Hepatocyte (in vitro differentiated cells): ENCODE results near the gene CRYZL1. TPM values are rescaled to one million over a fixed set of nuclear protein-coding genes. Genes with fewer than 3 reads are reported as not detected.

Source experiments
- DNase-seq: peaks from one replicate; pipeline ENCODE4 v3.0.0-alpha.2; 2016; ENCODE audit warnings: low spot score
- H2AFZ ChIP-seq: fragments of 200-600 bp; sonication (generic); 2 replicates; pipeline ENCODE4 v1.6.0; 2016; ENCODE audit warnings: antibody characterized with exemption, mild to moderate bottlenecking
- H3K27ac ChIP-seq: fragments of 200-600 bp; sonication (generic); 2 replicates; pipeline ENCODE4 v1.5.1; 2016; ENCODE audit warnings: mild to moderate bottlenecking
- H3K27me3 ChIP-seq: fragments of 200-600 bp; sonication (generic); 2 replicates; pipeline ENCODE4 v1.6.1; 2016
- H3K36me3 ChIP-seq: fragments of 200-600 bp; sonication (generic); replicated peaks from 2 replicates; pipeline ENCODE4 v1.5.1; 2016; ENCODE audit warnings: low read depth; ENCODE audit not compliant: insufficient read depth
- H3K4me1 ChIP-seq: fragments of 200-600 bp; sonication (generic); 2 replicates; pipeline ENCODE4 v1.5.1; 2016; ENCODE audit warnings: mild to moderate bottlenecking, moderate library complexity; ENCODE audit not compliant: insufficient read depth
- H3K4me2 ChIP-seq: fragments of 200-600 bp; sonication (generic); 2 replicates; pipeline ENCODE4 v1.6.0; 2016
- H3K4me3 ChIP-seq: fragments of 200-600 bp; sonication (generic); 2 replicates; pipeline ENCODE4 v1.5.1; 2016; ENCODE audit warnings: mild to moderate bottlenecking
- H3K79me2 ChIP-seq: fragments of 200-600 bp; sonication (generic); 2 replicates; pipeline ENCODE4 v1.6.0; 2017; ENCODE audit warnings: mild to moderate bottlenecking
- H3K9me2 ChIP-seq: fragments of 200-600 bp; sonication (generic); replicated peaks from 2 replicates; pipeline ENCODE4 v1.6.0; 2017; ENCODE audit warnings: mild to moderate bottlenecking; ENCODE audit not compliant: insufficient read depth
- H3K9me3 ChIP-seq: fragments of 200-600 bp; sonication (generic); 2 replicates; pipeline ENCODE4 v1.5.1; 2016; ENCODE audit warnings: low read depth, mild to moderate bottlenecking
- H4K20me1 ChIP-seq: fragments of 200-600 bp; sonication (generic); 2 replicates; pipeline ENCODE4 v1.6.0; 2016; ENCODE audit warnings: mild to moderate bottlenecking; ENCODE audit not compliant: insufficient read depth, poor library complexity, severe bottlenecking
- EZH2 ChIP-seq: fragments of 200-600 bp; sonication (generic); IDR thresholded peaks from 2 replicates; pipeline ENCODE4 v1.6.1; 2016; ENCODE audit warnings: antibody characterized with exemption, mild to moderate bottlenecking, borderline replicate concordance
- EZH2phosphoT487 ChIP-seq: fragments of 200-600 bp; sonication (generic); IDR thresholded peaks from one replicate; pipeline ENCODE4 v1.6.1; 2018; ENCODE audit warnings: antibody characterized with exemption, mild to moderate bottlenecking, low read depth, moderate library complexity; ENCODE audit not compliant: unreplicated experiment, severe bottlenecking
- whole genome bisulfite sequencing: methylation state at CpG from one replicate; pipeline ENCODE4 v1.1.6; 2016; ENCODE audit warnings: low lambda C conversion rate; ENCODE audit errors: missing lambda C conversion rate; 5-methylcytosine and 5-hydroxymethylcytosine counted together
- polyA plus RNA-seq: library from polyadenylated mRNA; unstranded; fragments of >200 nt; fragmentation: Nextera tagmentation; extraction: Ambion mirVana; gene quantifications from 2 replicates; pipeline ENCODE4 v1.2.1, GENCODE V29; 2016
- total RNA-seq: library from RNA; depleted of rRNA; stranded (reverse); fragments of >200 nt; gene quantifications from 2 replicates; pipeline ENCODE4 v1.2.3, GENCODE V29; 2014
- TF ChIP-seq, protein P1 (sequence below): fragments of 200-600 bp; sonication (generic); IDR thresholded peaks from 2 replicates; pipeline ENCODE4 v1.5.1; 2016; ENCODE audit warnings: antibody characterized with exemption, mild to moderate bottlenecking; ENCODE audit not compliant: poor library complexity

The CRYZL1 gene
- total and polyA plus RNA-seq, 2 experiments from 2014 or later = 29.7 to 41.5 TPM

DNA sequence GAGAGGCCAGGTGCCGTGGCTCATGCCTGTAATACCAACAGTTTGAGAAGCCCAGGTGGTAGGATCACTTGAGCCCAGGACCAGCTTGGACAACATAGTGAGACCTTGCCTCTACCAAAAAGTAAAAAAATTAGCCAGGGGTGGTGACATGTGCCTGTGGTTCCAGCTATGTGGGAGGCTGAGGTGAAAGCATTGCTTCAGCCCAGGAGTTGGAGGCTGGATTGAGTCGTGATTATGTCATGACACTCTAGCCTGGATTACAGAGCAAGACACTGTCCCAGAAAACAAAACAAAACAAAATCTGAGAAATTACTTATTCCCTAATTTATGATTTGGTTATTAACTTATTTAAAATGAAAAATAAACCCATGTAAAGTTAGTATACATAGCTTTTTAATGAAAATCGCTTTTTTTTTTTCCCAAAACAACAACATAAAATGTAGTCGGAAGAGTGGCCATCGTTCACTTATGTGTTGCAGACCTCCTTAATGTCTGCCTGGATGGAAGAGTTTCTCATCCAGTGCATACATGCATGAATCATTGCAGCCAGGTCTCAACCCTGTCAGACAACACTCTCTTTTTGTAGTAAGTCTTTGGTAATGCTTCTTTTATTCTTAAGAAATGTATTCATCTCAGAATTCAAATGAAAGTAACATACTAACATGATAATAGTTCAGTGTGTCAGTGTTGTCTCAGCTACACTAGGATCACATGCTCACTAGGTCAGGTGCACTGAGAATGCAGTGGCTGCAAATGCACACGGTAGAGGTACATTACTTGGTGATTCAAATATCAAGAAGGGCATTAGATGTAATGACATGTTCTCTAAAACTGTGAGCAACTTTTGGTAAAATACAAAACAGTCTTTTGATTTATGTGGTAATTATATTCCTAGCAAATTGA, 28.8 kb upstream of the CRYZL1 start:
- DNase-seq = no peak
- TF ChIP-seq, protein P1, sequence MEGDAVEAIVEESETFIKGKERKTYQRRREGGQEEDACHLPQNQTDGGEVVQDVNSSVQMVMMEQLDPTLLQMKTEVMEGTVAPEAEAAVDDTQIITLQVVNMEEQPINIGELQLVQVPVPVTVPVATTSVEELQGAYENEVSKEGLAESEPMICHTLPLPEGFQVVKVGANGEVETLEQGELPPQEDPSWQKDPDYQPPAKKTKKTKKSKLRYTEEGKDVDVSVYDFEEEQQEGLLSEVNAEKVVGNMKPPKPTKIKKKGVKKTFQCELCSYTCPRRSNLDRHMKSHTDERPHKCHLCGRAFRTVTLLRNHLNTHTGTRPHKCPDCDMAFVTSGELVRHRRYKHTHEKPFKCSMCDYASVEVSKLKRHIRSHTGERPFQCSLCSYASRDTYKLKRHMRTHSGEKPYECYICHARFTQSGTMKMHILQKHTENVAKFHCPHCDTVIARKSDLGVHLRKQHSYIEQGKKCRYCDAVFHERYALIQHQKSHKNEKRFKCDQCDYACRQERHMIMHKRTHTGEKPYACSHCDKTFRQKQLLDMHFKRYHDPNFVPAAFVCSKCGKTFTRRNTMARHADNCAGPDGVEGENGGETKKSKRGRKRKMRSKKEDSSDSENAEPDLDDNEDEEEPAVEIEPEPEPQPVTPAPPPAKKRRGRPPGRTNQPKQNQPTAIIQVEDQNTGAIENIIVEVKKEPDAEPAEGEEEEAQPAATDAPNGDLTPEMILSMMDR = no peak
- TF ChIP-seq EZH2 (no peak), EZH2phosphoT487 (no peak)
- WGBS = 87% methylated on average over 6 of the region's 6 CpGs
- Histone ChIP-seq H3K4me3 (no peak overlapping the region), H3K36me3 (no peaks in the 10 kb centered on the region), H2AFZ (no peak overlapping the region), H3K27ac (no peak overlapping the region), H3K4me1 (no peaks in the 10 kb centered on the region), H3K9me2 (no peaks in the 10 kb centered on the region), H3K9me3 (no peaks in the 10 kb centered on the region), H3K79me2 (peaks cover 99% of the 10 kb centered on the region), H4K20me1 (peaks cover 19% of the 10 kb centered on the region), H3K4me2 (no peak overlapping the region), H3K27me3 (no peaks in the 10 kb centered on the region)

DNA sequence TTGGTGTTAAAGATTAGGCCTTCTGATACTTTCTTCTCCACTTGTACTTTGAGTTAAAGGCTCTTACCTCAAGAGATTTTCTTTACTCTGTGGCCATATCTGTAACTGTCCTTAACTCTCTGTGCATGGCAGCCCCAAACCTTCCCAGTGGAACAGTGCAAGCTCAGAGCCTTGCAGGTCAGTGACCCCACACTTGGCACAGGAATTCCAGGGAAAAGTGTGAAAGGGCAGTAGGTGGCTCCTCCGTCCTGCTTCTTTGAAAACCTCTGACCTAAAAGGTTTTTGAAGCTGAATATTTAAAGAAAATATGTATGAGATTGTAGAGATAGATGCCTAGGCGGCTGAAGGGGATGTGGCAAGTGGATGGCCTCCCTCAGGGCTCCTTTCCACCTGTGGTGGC, 27.1 kb upstream of the CRYZL1 start:
- Histone ChIP-seq H3K4me3 (no peak overlapping the region), H2AFZ (no peak overlapping the region), H3K4me1 (no peaks in the 10 kb centered on the region), H3K9me3 (no peaks in the 10 kb centered on the region), H3K4me2 (no peak overlapping the region), H3K9me2 (no peaks in the 10 kb centered on the region), H3K36me3 (no peaks in the 10 kb centered on the region), H3K27ac (no peak overlapping the region), H3K27me3 (no peaks in the 10 kb centered on the region), H4K20me1 (peaks cover 15% of the 10 kb centered on the region), H3K79me2 (peaks cover 99% of the 10 kb centered on the region)
- 94% methylated on average over 2 of the region's 2 CpGs for WGBS
- DNase-seq = no peak
- no peak for TF ChIP-seq EZH2
- no peak for TF ChIP-seq EZH2phosphoT487
- TF ChIP-seq, protein P1 = no peak

GRCh38 chr21:33668180-33668579, 26.6 kb upstream of the CRYZL1 start:
- 65% methylated on average over 4 of the region's 4 CpGs for WGBS
- no peaks in the 10 kb centered on the region for H3K9me2 ChIP-seq

More at GRCh38 chr21:33668180-33668579, 26.6 kb upstream of the CRYZL1 start:
- no peaks in the 10 kb centered on the region for H3K36me3 ChIP-seq
- no peaks in the 10 kb centered on the region for H3K4me1 ChIP-seq
- no peak overlapping the region for H3K4me2 ChIP-seq
- no peaks in the 10 kb centered on the region for H3K27me3 ChIP-seq
- peaks cover 99% of the 10 kb centered on the region for H3K79me2 ChIP-seq
- H3K9me3 ChIP-seq = no peaks in the 10 kb centered on the region
- no peak overlapping the region for H3K4me3 ChIP-seq
- H4K20me1 ChIP-seq = peaks cover 12% of the 10 kb centered on the region
- TF ChIP-seq, protein P1 = no peak
- TF ChIP-seq EZH2 (no peak), EZH2phosphoT487 (no peak)
- no peak for DNase-seq
- no peak overlapping the region for H2AFZ ChIP-seq
- no peak overlapping the region for H3K27ac ChIP-seq
